GM18873 (cell line): Measurements from ENCODE around the gene S1PR2.
"Not testable (repeated sequence)": the region's sequence is repeated elsewhere in the genome, so short reads cannot be mapped to it uniquely, and the experiment has no call there.

Experiments used
- ATAC-seq: cut with Tn5 transposase; IDR thresholded peaks from one replicate; pipeline ENCODE4 v1.9.1; 2021; ENCODE audit warnings: mild to moderate bottlenecking, moderate library complexity, moderate number of reproducible peaks; ENCODE audit not compliant: unreplicated experiment, low FRiP score

S1PR2 gene

GRCh38 chr19:10255358-10255757, 24.2 kb upstream of the S1PR2 start:
- ATAC-seq: no peak

- no peak for ATAC-seq
Measured at GRCh38 chr19:10254244-10254643, 23.1 kb upstream of the S1PR2 start.

- no peak for ATAC-seq
Measured at GRCh38 chr19:10252707-10253106, 21.6 kb upstream of the S1PR2 start.

GRCh38 chr19:10251792-10252694, 20.9 kb upstream of the S1PR2 start, which contains the start of gene MRPL4:
TSS of gene MRPL4 (plus strand) at chr19:10252214. CDS start at chr19:10252254, 40 bp downstream.
- peak; percentile 92 for ATAC-seq

- ATAC-seq: no peak
Measured at GRCh38 chr19:10246511-10246910, 15.4 kb upstream of the S1PR2 start.

- ATAC-seq: no peak
Measured at GRCh38 chr19:10245189-10245939, 14.2 kb upstream of the S1PR2 start.

- no peak for ATAC-seq
Measured at GRCh38 chr19:10243606-10244005, 12.5 kb upstream of the S1PR2 start.

- not testable (repeated sequence) for ATAC-seq
Measured at GRCh38 chr19:10241826-10242449, 10.8 kb upstream of the S1PR2 start.

- no peak for ATAC-seq
Measured at GRCh38 chr19:10238172-10238783, 7.1 kb upstream of the S1PR2 start.

GRCh38 chr19:10237702-10238101, 6.6 kb upstream of the S1PR2 start:
- ATAC-seq: no peak

- ATAC-seq: not testable (repeated sequence)
Measured at GRCh38 chr19:10235409-10235808, 4.3 kb upstream of the S1PR2 start.

- no peak for ATAC-seq
Measured at GRCh38 chr19:10235003-10235402, 3.9 kb upstream of the S1PR2 start.

GRCh38 chr19:10233946-10234345, 2.8 kb upstream of the S1PR2 start:
- ATAC-seq: no peak

GRCh38 chr19:10231612-10232228, 589 bp upstream of the S1PR2 start:
- ATAC-seq: no peak

- no peak for ATAC-seq
Measured at GRCh38 chr19:10230173-10230860, 814 bp downstream of the S1PR2 start.

GRCh38 chr19:10228920-10229319, 2.2 kb downstream of the S1PR2 start:
- no peak for ATAC-seq

GRCh38 chr19:10228393-10228792, 2.7 kb downstream of the S1PR2 start:
- ATAC-seq: no peak

- ATAC-seq: no peak
Measured at GRCh38 chr19:10227026-10227971, 3.8 kb downstream of the S1PR2 start.
